IMR-90 (cell line): ENCODE measurements around the gene CYFIP1.
"Not testable (repeated sequence)": the region's sequence is repeated elsewhere in the genome, so short reads cannot be mapped to it uniquely, and the experiment has no call there.

Experiments
- CTCF ChIP-seq: conservative IDR thresholded peaks from 2 replicates; pipeline ENCODE4 v1.5.1; 2012; ENCODE audit warnings: mild to moderate bottlenecking, low read depth, low read length, improper control_type of control experiment
- ELK1 ChIP-seq: fragments of 150-350 bp; IDR thresholded peaks from 2 replicates; pipeline ENCODE4 v1.6.1; 2016; ENCODE audit warnings: low read depth, mild to moderate bottlenecking, low read length, moderate library complexity, borderline replicate concordance
- FOS ChIP-seq: fragments of 150-350 bp; IDR thresholded peaks from 2 replicates; pipeline ENCODE4 v1.6.1; 2016; ENCODE audit warnings: low read depth, low read length
- MXI1 ChIP-seq: IDR thresholded peaks from 2 replicates; pipeline ENCODE4 v1.6.1; 2012; ENCODE audit warnings: low read depth, mild to moderate bottlenecking, low read length, moderate library complexity, borderline replicate concordance
- POLR2A ChIP-seq: IDR thresholded peaks from 2 replicates; pipeline ENCODE4 v1.6.1; 2012; ENCODE audit warnings: mild to moderate bottlenecking, low read depth, low read length
- RFX5 ChIP-seq: IDR thresholded peaks from 2 replicates; pipeline ENCODE4 v1.8.0; 2012; ENCODE audit warnings: low read depth, mild to moderate bottlenecking, low read length, moderate library complexity

DNA sequence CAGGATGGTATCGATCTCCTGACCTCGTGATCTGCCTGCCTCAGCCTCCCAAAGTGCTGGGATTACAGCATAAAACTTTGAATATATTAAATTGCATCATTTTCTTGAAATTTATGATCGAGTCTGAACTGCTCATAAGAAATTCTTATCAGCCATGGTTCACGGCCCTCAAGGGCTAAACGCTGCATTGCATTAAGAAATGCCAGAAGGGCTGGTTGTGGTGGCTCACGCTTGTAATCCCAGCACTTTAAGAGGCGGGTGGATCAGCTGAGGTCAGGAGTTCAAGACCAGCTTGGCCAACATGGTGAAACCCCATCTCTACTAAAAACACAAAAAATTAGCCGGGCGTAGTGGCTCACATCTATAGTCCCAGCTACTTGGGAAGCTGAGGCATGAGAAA is 32.4 kb upstream of the CYFIP1 start:
- not testable (repeated sequence) for TF ChIP-seq CTCF, ELK1, RFX5, POLR2A, FOS, MXI1
